Gastroesophageal sphincter (tissue), 3 donors: ENCODE data around the gene GRPR.

Source experiments
- POLR2A ChIP-seq, 2 donors: fragments of 450-650 bp; IDR thresholded peaks; one replicate each; pipeline ENCODE4 v1.6.1; 2017; ENCODE audit warnings: antibody characterized with exemption in 2 of 2, mild to moderate bottlenecking in 2 of 2, moderate library complexity in 1 of 2
- POLR2AphosphoS5 ChIP-seq: sonication (generic); formaldehyde crosslinking; IDR thresholded peaks from one replicate; pipeline ENCODE4 v1.6.1; 2017; ENCODE audit warnings: antibody characterized with exemption
- TF ChIP-seq, protein P1 (sequence below), 4 experiments: fragments of 200-600 bp in 2 of 4; fragments of 450-650 bp in 2 of 4; sonication (generic) in 1 of 4; IDR thresholded peaks; one replicate each; pipeline ENCODE4 v1.5.1; 2017 to 2019; ENCODE audit warnings: antibody characterized with exemption in 4 of 4, mild to moderate bottlenecking in 2 of 4, moderate library complexity in 2 of 4

DNA sequence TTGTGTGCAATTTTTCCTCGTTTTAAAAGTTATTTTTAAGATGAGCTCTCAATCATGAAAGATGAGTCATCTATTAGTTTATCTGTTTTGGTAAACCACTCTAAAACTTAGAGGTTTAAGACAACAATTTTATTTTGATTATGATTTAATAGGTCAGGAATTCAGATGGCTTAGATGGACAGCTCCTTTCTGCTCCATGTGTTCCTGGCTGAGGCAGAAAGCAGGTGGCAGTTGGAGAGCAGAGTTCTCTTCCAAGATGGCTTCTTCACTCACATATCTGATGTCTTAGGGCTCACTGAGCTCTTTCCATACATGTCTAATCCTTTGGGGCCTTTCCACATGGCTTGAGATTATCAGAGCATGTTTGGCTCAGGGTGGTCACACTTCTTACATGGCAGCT lies 48.3 kb upstream of the GRPR start:
- TF ChIP-seq, protein P1, sequence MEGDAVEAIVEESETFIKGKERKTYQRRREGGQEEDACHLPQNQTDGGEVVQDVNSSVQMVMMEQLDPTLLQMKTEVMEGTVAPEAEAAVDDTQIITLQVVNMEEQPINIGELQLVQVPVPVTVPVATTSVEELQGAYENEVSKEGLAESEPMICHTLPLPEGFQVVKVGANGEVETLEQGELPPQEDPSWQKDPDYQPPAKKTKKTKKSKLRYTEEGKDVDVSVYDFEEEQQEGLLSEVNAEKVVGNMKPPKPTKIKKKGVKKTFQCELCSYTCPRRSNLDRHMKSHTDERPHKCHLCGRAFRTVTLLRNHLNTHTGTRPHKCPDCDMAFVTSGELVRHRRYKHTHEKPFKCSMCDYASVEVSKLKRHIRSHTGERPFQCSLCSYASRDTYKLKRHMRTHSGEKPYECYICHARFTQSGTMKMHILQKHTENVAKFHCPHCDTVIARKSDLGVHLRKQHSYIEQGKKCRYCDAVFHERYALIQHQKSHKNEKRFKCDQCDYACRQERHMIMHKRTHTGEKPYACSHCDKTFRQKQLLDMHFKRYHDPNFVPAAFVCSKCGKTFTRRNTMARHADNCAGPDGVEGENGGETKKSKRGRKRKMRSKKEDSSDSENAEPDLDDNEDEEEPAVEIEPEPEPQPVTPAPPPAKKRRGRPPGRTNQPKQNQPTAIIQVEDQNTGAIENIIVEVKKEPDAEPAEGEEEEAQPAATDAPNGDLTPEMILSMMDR (IDR thresholded peaks at IDR 0.05), result no peak
- TF ChIP-seq POLR2A (IDR thresholded peaks at IDR 0.05) (no peak), POLR2AphosphoS5 (no peak)
